ENCODE data around the gene ACHE.

DNA sequence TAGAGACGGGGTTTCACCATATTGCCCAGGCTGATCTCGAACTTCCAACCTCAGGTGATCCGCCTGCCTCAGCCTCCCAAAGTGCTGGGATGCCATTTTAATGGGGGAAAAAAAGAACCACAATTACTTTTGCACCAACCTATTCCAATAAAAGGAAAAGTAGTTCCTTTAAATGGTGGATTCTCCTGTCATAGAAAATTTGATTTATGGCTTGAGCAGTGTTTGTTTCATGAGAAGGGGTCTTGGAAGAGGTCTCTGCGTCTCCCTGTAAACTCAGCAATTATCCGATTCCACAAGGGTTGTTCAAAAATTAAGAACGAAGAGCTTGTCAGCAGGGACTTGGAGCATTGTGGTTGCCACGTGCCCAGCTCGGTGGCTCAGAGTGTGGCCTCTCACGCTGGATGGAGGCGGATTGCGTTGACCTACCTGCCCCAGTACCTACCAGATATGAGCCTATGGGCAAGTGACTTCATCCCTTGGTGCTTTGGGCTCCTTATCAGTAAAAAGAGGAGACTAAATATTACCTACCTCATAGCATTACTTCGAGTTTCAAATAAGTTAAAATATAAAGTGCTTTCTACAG lies 31.3 kb downstream of the ACHE start:
- TF ChIP-seq, protein P1, sequence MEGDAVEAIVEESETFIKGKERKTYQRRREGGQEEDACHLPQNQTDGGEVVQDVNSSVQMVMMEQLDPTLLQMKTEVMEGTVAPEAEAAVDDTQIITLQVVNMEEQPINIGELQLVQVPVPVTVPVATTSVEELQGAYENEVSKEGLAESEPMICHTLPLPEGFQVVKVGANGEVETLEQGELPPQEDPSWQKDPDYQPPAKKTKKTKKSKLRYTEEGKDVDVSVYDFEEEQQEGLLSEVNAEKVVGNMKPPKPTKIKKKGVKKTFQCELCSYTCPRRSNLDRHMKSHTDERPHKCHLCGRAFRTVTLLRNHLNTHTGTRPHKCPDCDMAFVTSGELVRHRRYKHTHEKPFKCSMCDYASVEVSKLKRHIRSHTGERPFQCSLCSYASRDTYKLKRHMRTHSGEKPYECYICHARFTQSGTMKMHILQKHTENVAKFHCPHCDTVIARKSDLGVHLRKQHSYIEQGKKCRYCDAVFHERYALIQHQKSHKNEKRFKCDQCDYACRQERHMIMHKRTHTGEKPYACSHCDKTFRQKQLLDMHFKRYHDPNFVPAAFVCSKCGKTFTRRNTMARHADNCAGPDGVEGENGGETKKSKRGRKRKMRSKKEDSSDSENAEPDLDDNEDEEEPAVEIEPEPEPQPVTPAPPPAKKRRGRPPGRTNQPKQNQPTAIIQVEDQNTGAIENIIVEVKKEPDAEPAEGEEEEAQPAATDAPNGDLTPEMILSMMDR (IDR thresholded peaks at IDR 0.05): no peak
- TF ChIP-seq POLR2AphosphoS5 (IDR thresholded peaks at IDR 0.05) (no peak), POLR2A (IDR thresholded peaks at IDR 0.05) (no peak), EP300 (IDR thresholded peaks at IDR 0.05) (no peak)

All from upper lobe of left lung (tissue), 4 donors.